ENCODE data around the gene G6PC3. TPM values are rescaled to one million over a fixed set of nuclear protein-coding genes. Genes with fewer than 3 reads are reported as not detected.
A peak's percentile ranks its signal among the peaks of the same experiment; 100 is the strongest.

Gene G6PC3
- total RNA-seq, 1 experiment from 2014 or later = 99.6 TPM

DNA sequence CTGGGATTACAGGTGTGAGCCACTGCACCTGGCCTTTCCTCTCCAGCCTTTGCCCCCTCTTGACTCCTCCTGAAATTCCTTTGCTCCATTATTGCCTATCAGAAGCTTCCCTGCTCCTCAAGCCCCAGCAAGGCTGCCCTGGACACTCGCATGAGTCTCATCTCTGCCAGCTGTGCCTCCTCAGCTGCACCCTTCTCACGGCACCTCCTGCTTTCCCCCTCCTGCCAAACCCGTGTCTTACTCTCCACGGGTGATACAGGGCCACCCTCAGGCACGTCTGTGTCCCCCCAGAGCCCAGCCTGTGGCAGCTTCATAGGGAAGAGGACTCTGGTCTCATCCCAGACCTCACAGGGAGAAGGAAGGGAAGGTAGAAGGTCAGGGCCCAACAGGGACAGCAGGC is 15.4 kb downstream of the G6PC3 start:
- TF ChIP-seq, protein P1, sequence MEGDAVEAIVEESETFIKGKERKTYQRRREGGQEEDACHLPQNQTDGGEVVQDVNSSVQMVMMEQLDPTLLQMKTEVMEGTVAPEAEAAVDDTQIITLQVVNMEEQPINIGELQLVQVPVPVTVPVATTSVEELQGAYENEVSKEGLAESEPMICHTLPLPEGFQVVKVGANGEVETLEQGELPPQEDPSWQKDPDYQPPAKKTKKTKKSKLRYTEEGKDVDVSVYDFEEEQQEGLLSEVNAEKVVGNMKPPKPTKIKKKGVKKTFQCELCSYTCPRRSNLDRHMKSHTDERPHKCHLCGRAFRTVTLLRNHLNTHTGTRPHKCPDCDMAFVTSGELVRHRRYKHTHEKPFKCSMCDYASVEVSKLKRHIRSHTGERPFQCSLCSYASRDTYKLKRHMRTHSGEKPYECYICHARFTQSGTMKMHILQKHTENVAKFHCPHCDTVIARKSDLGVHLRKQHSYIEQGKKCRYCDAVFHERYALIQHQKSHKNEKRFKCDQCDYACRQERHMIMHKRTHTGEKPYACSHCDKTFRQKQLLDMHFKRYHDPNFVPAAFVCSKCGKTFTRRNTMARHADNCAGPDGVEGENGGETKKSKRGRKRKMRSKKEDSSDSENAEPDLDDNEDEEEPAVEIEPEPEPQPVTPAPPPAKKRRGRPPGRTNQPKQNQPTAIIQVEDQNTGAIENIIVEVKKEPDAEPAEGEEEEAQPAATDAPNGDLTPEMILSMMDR (IDR thresholded peaks at IDR 0.05; ENCODE audit: unreplicated experiment) = no peak
- Mint-ChIP-seq H3K27ac (ENCODE audit: unreplicated experiment) (peak overlapping the region; percentile 52), H3K4me3 (ENCODE audit: low read depth, unreplicated experiment) (no peak overlapping the region), H3K27me3 (ENCODE audit: unreplicated experiment) (no peaks in the 10 kb centered on the region), H3K9me3 (ENCODE audit: low read depth, unreplicated experiment) (no peaks in the 10 kb centered on the region), H3K4me1 (ENCODE audit: low read depth, unreplicated experiment) (peaks cover 13% of the 10 kb centered on the region), H3K36me3 (ENCODE audit: insufficient read depth, unreplicated experiment) (peaks cover 40% of the 10 kb centered on the region)
- no peak for DNase-seq
- CTCF ChIA-PET = interaction anchor here (1.1 kb wide), 1 partner anchor 38 kb away, joined by 3 read pairs; the partner anchor contains the start of gene HDAC5
- intact Hi-C loops (cut with micrococcal nuclease; ENCODE audit: unreplicated experiment) = no loop called here
- BruUV-seq (replicated peaks) = no TSS peak

GRCh38 chr17:44086364-44087311 is 16.1 kb downstream of the G6PC3 start:
- TF ChIP-seq, protein P1 (IDR thresholded peaks at IDR 0.05; ENCODE audit: unreplicated experiment) = no peak
- no peaks in the 10 kb centered on the region for H3K9me3 Mint-ChIP-seq (ENCODE audit: low read depth, unreplicated experiment)
- peaks cover 13% of the 10 kb centered on the region for H3K4me1 Mint-ChIP-seq (ENCODE audit: low read depth, unreplicated experiment)
- H3K36me3 Mint-ChIP-seq (ENCODE audit: insufficient read depth, unreplicated experiment) = peaks cover 36% of the 10 kb centered on the region
- CTCF ChIA-PET = interaction anchor here (0.6 to 1.4 kb wide), 5 partner anchors 29 to 201 kb away, joined by 3 to 9 read pairs (median 3); partner anchors contain the start of gene HDAC5
- H3K27me3 Mint-ChIP-seq (ENCODE audit: unreplicated experiment) = no peaks in the 10 kb centered on the region
- peak overlapping the region; percentile 31 for H3K4me3 Mint-ChIP-seq (ENCODE audit: low read depth, unreplicated experiment)
- BruUV-seq (replicated peaks) = no TSS peak
- peak overlapping the region; percentile 52 for H3K27ac Mint-ChIP-seq (ENCODE audit: unreplicated experiment)
- peak; percentile 54 for DNase-seq
- intact Hi-C loops (cut with micrococcal nuclease; ENCODE audit: unreplicated experiment) = no loop called here

GRCh38 chr17:44087319-44087718 is 16.8 kb downstream of the G6PC3 start:
- Mint-ChIP-seq H3K27ac (ENCODE audit: unreplicated experiment) (no peak overlapping the region), H3K4me3 (ENCODE audit: low read depth, unreplicated experiment) (peak overlapping the region; percentile 31), H3K4me1 (ENCODE audit: low read depth, unreplicated experiment) (peaks cover 13% of the 10 kb centered on the region), H3K9me3 (ENCODE audit: low read depth, unreplicated experiment) (no peaks in the 10 kb centered on the region), H3K27me3 (ENCODE audit: unreplicated experiment) (no peaks in the 10 kb centered on the region), H3K36me3 (ENCODE audit: insufficient read depth, unreplicated experiment) (peaks cover 29% of the 10 kb centered on the region)
- CTCF ChIA-PET = interaction anchor here (0.6 to 1.4 kb wide), 5 partner anchors 28 to 202 kb away, joined by 3 to 9 read pairs (median 3); partner anchors contain the start of gene HDAC5
- TF ChIP-seq, protein P1 (IDR thresholded peaks at IDR 0.05; ENCODE audit: unreplicated experiment) = no peak
- no TSS peak for BruUV-seq (replicated peaks)
- DNase-seq = no peak
- intact Hi-C loops (cut with micrococcal nuclease; ENCODE audit: unreplicated experiment) = no loop called here

DNA sequence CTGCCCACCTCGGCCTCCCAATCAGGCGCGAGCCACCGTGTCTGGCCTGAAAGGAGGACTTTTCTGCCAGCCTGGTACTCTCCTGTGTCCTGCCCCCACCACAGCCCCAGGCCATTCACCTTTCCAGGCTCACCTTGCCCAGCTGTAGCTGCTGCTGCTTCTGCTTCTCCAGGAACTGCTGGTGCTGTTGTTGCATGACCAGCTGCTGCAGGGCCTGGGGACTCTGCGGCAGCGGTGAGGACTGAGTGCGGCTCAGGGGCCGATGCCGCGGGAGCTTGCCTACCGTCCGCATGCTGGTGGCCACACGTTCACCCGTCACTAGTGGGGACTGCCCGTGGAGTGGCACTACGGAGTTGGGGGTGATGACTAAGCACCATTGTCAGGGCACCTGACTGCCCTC is 17.7 kb downstream of the G6PC3 start:
- DNase-seq = no peak
- H3K27ac Mint-ChIP-seq (ENCODE audit: unreplicated experiment) = no peak overlapping the region
- BruUV-seq (replicated peaks) = no TSS peak
- intact Hi-C loops (cut with micrococcal nuclease; ENCODE audit: unreplicated experiment) = no loop called here
- no peaks in the 10 kb centered on the region for H3K9me3 Mint-ChIP-seq (ENCODE audit: low read depth, unreplicated experiment)
- CTCF ChIA-PET = no interaction called here
- TF ChIP-seq, protein P1 (IDR thresholded peaks at IDR 0.05; ENCODE audit: unreplicated experiment) = no peak
- H3K4me3 Mint-ChIP-seq (ENCODE audit: low read depth, unreplicated experiment) = no peak overlapping the region
- peaks cover 13% of the 10 kb centered on the region for H3K4me1 Mint-ChIP-seq (ENCODE audit: low read depth, unreplicated experiment)
- peaks cover 20% of the 10 kb centered on the region for H3K36me3 Mint-ChIP-seq (ENCODE audit: insufficient read depth, unreplicated experiment)
- no peaks in the 10 kb centered on the region for H3K27me3 Mint-ChIP-seq (ENCODE audit: unreplicated experiment)

Data from Calu3 (cell line).